Measurements from ENCODE around the gene TRA2A. TPM values are rescaled to one million over a fixed set of nuclear protein-coding genes. Genes with fewer than 3 reads are reported as not detected.
"Not testable (repeated sequence)": the region's sequence is repeated elsewhere in the genome, so short reads cannot be mapped to it uniquely, and the experiment has no call there.

Gene TRA2A
- 100 to 1,000 TPM; 171 to 260 (median 191) TPM for polyA plus RNA-seq (ENCODE audit: insufficient read length in 4 of 4)

GRCh38 chr7:23531794-23532489 lies at the start of gene TRA2A:
TSS of gene TRA2A (minus strand) at chr7:23531981. CDS start at chr7:23531824, 157 bp downstream.
- peak; percentile 93 to 96 (median 96) for DNase-seq (ENCODE audit: low read depth in 4 of 4, low spot score in 3 of 4)

- peak; percentile 50 to 69 (median 58) for DNase-seq (ENCODE audit: low read depth in 4 of 4, low spot score in 3 of 4)
Observed at GRCh38 chr7:23570592-23571200, 38.9 kb upstream of the TRA2A start.

GRCh38 chr7:23558303-23558702 lies 26.5 kb upstream of the TRA2A start:
- no peak for DNase-seq (ENCODE audit: low read depth in 4 of 4, low spot score in 3 of 4)

GRCh38 chr7:23547662-23548061 lies 15.9 kb upstream of the TRA2A start:
- DNase-seq (ENCODE audit: low read depth in 4 of 4, low spot score in 3 of 4), result no peak

GRCh38 chr7:23546897-23547572 lies 15.3 kb upstream of the TRA2A start:
- DNase-seq (ENCODE audit: low read depth in 4 of 4, low spot score in 3 of 4), result peak; percentile 81 to 87 (median 84)

- DNase-seq (ENCODE audit: low read depth in 4 of 4, low spot score in 3 of 4), result no peak
Observed at GRCh38 chr7:23545493-23545892, 13.7 kb upstream of the TRA2A start.

- peak in 1 of 4 donors; percentile 31 for DNase-seq (ENCODE audit: low read depth in 4 of 4, low spot score in 3 of 4)
Observed at GRCh38 chr7:23544913-23545354, 13.2 kb upstream of the TRA2A start.

GRCh38 chr7:23542752-23543151 lies 11.0 kb upstream of the TRA2A start:
- no peak for DNase-seq (ENCODE audit: low read depth in 4 of 4, low spot score in 3 of 4)

GRCh38 chr7:23539494-23539907 lies 7.7 kb upstream of the TRA2A start:
- DNase-seq (ENCODE audit: low read depth in 4 of 4, low spot score in 3 of 4), result no peak

GRCh38 chr7:23538301-23538700 lies 6.5 kb upstream of the TRA2A start:
- no peak for DNase-seq (ENCODE audit: low read depth in 4 of 4, low spot score in 3 of 4)

- no peak for DNase-seq (ENCODE audit: low read depth in 4 of 4, low spot score in 3 of 4)
Observed at GRCh38 chr7:23533238-23533604, 1.4 kb upstream of the TRA2A start.

- no peak for DNase-seq (ENCODE audit: low read depth in 4 of 4, low spot score in 3 of 4)
Observed at GRCh38 chr7:23532490-23533237, 883 bp upstream of the TRA2A start.

- DNase-seq (ENCODE audit: low read depth in 4 of 4, low spot score in 3 of 4), result peak; percentile 44 to 66 (median 56)
Observed at GRCh38 chr7:23531050-23531793, 559 bp downstream of the TRA2A start.

- DNase-seq (ENCODE audit: low read depth in 4 of 4, low spot score in 3 of 4), result peak; percentile 38 to 62 (median 50)
Observed at GRCh38 chr7:23530405-23530804, 1.4 kb downstream of the TRA2A start.

GRCh38 chr7:23529262-23529859 lies 2.4 kb downstream of the TRA2A start:
- DNase-seq (ENCODE audit: low read depth in 4 of 4, low spot score in 3 of 4), result no peak

GRCh38 chr7:23525611-23526010 lies 6.2 kb downstream of the TRA2A start:
- DNase-seq (ENCODE audit: low read depth in 4 of 4, low spot score in 3 of 4), result not testable (repeated sequence)

GRCh38 chr7:23524473-23524872 lies 7.3 kb downstream of the TRA2A start:
- no peak for DNase-seq (ENCODE audit: low read depth in 4 of 4, low spot score in 3 of 4)

- no peak for DNase-seq (ENCODE audit: low read depth in 4 of 4, low spot score in 3 of 4)
Observed at GRCh38 chr7:23523486-23524075, 8.2 kb downstream of the TRA2A start.

GRCh38 chr7:23520582-23520981 lies 11.2 kb downstream of the TRA2A start:
- DNase-seq (ENCODE audit: low read depth in 4 of 4, low spot score in 3 of 4), result no peak
